Effector memory CD8-positive, alpha-beta T cell (primary cell): ENCODE results near the gene CLTA.
"Not testable (repeated sequence)": the region's sequence is repeated elsewhere in the genome, so short reads cannot be mapped to it uniquely, and the experiment has no call there.

Experiments used
- ATAC-seq: fragments of 150-1000 bp; cut with Tn5 transposase; replicated peaks from 2 replicates; pipeline ENCODE4 v1.10.0; 2021; ENCODE audit warnings: mild to moderate bottlenecking, moderate library complexity
- DNase-seq, 3 experiments: peaks; one replicate each; pipeline ENCODE4 v3.0.0; 2021
- H3K27ac Mint-ChIP-seq, 2 donors: one replicate each; pipeline ENCODE4 v1.8.0; 2022; ENCODE audit warnings: mild to moderate bottlenecking in 2 of 2, mixed read lengths in 2 of 2, moderate library complexity in 2 of 2
- H3K27me3 Mint-ChIP-seq, 2 donors: one replicate each; pipeline ENCODE4 v1.8.0; 2022; ENCODE audit warnings: mixed read lengths in 2 of 2
- H3K36me3 Mint-ChIP-seq: one replicate; pipeline ENCODE4 v1.8.0; 2022; ENCODE audit warnings: mild to moderate bottlenecking, moderate library complexity, mixed read lengths; ENCODE audit not compliant: insufficient read depth
- H3K4me1 Mint-ChIP-seq, 2 donors: one replicate each; pipeline ENCODE4 v1.8.0; 2022; ENCODE audit warnings: low read depth in 2 of 2, mixed read lengths in 2 of 2
- H3K4me3 Mint-ChIP-seq, 2 donors: one replicate each; pipeline ENCODE4 v1.8.0; 2022; ENCODE audit warnings: mild to moderate bottlenecking in 2 of 2, mixed read lengths in 2 of 2, moderate library complexity in 2 of 2
- H3K9me3 Mint-ChIP-seq, 2 donors: one replicate each; pipeline ENCODE4 v1.8.0; 2022; ENCODE audit warnings: mixed read lengths in 2 of 2

The CLTA gene

DNA sequence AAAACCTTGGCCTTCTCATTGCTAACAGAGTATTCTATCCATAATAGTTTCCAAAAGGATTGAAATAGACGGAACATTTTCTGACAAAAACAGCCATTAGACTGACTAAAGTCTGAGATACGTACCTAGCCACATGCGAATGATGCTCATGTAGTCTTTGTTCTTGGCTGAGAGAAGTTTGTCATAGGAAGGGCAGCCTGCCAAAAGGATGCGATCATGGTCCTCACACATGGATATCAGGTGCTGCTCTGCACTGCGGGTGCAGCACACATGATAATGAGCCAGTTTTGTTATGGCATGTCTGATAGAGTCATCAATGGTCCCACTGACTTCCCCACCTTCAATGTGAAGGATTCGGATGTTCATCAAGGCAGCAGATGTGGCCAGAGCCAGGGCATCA, 55.2 kb downstream of the CLTA start:
- DNase-seq = no peak
- Mint-ChIP-seq H3K27me3 (no peaks in the 10 kb centered on the region), H3K4me3 (no peak overlapping the region), H3K4me1 (peaks cover under 1 to 4% of the 10 kb centered on the region in 2 donors), H3K36me3 (peaks cover 64% of the 10 kb centered on the region), H3K9me3 (no peaks in the 10 kb centered on the region), H3K27ac (no peak overlapping the region)
- no peak for ATAC-seq

- DNase-seq = no peak
- ATAC-seq = no peak
- Mint-ChIP-seq H3K36me3 (peaks cover 55% of the 10 kb centered on the region), H3K27ac (peak overlapping the region in 1 of 2 donors; percentile 58), H3K4me1 (peaks cover 4 to 7% of the 10 kb centered on the region in 2 donors), H3K4me3 (no peak overlapping the region), H3K9me3 (no peaks in the 10 kb centered on the region), H3K27me3 (no peaks in the 10 kb centered on the region)
Observed at GRCh38 chr9:36247356-36247755, 56.6 kb downstream of the CLTA start.

DNA sequence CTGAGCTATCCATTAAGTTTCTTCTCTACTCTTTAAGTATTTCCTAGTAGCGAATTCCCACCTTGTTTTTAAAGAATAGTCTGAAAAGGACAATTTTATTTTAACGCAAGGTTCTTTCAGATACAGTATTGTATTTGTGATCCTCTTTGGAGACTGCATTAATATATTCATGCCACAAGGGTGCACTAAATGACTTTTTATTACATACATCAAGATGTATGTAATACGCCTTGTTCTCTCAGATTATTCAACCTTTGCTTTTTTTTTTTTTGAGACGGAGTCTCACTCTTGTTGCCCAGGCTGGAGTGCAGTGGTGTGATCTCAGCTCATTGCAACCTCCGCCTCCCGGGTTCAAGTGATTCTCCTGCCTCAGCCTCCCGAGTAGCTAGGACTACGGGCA, 57.3 kb downstream of the CLTA start:
- H3K4me1 Mint-ChIP-seq, H3K9me3 Mint-ChIP-seq, DNase-seq, H3K27me3 Mint-ChIP-seq, H3K27ac Mint-ChIP-seq, H3K4me3 Mint-ChIP-seq: not testable (repeated sequence)
- peak; percentile 82 for ATAC-seq
- H3K36me3 Mint-ChIP-seq = peaks cover 48% of the 10 kb centered on the region

DNA sequence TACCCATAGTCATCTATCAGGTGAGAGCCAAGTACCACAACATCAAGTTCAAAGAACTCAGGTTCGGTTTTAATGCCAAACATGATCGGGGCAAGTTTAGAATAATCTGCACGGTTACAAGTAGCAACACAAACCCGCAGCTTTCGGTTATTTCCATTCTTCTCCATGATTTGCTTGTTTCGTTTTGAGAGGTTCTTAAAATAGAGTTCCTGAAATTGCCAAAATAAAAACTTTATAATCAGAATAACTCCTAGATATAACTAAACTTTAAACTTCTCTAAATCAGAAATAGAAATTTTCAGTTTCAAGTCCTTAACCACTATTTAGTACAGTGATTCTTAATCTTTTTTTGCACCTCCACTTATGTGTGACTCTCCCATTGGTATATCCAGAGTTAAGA, 58.5 kb downstream of the CLTA start:
- Mint-ChIP-seq H3K4me3 (no peak overlapping the region), H3K27ac (no peak overlapping the region), H3K27me3 (no peaks in the 10 kb centered on the region), H3K9me3 (no peaks in the 10 kb centered on the region), H3K36me3 (peaks cover 42% of the 10 kb centered on the region), H3K4me1 (peaks cover 4 to 7% of the 10 kb centered on the region in 2 donors)
- no peak for ATAC-seq
- DNase-seq = no peak

- Mint-ChIP-seq H3K36me3 (peaks cover 33% of the 10 kb centered on the region), H3K4me3 (no peak overlapping the region), H3K4me1 (peaks cover 4 to 7% of the 10 kb centered on the region in 2 donors), H3K27me3 (no peaks in the 10 kb centered on the region), H3K9me3 (no peaks in the 10 kb centered on the region), H3K27ac (no peak overlapping the region)
- no peak for ATAC-seq
- no peak for DNase-seq
Observed at GRCh38 chr9:36250079-36250478, 59.4 kb downstream of the CLTA start.

DNA sequence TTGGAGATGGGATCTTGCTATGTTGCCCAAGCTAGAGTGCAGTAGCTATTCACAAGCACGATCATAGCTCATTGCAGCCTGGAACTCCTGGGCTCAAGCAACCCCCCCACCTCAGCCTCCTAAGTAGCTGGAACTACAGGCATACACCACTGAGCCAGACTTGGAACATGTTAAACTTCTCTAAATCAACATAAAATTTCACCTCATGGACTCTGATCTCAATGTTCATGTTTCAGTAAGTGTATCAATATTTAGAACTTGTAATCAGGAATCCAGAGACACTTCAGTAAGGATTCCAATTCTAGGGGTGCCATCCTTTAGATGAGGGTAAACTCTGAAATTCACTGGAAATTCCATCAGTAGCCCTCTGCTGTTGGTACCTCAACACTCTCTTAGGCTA, 60.7 kb downstream of the CLTA start:
- Mint-ChIP-seq H3K36me3 (peaks cover 22% of the 10 kb centered on the region), H3K9me3 (no peaks in the 10 kb centered on the region), H3K27ac (peak overlapping the region in 1 of 2 donors; percentile 2), H3K4me3 (no peak overlapping the region), H3K27me3 (no peaks in the 10 kb centered on the region), H3K4me1 (peaks cover 4 to 7% of the 10 kb centered on the region in 2 donors)
- DNase-seq (no peak), ATAC-seq (no peak)

- DNase-seq (peak; percentile 97 to 98 (median 98)), ATAC-seq (peak; percentile 86)
- Mint-ChIP-seq H3K4me1 (peaks cover 0 to 3% of the 10 kb centered on the region in 2 donors), H3K4me3 (peak within 1 kb of the TSS; percentile 95 to 97), H3K36me3 (peaks cover 19% of the 10 kb centered on the region), H3K27me3 (no peaks in the 10 kb centered on the region), H3K9me3 (no peaks in the 10 kb centered on the region), H3K27ac (peak within 1 kb of the TSS; percentile 92 to 93)
Observed at GRCh38 chr9:36258208-36258995, 67.7 kb downstream of the CLTA start, which contains the start of gene GNE. Gene GNE, minus strand, starts transcription at chr9:36258448. Its CDS starts 9,093 bp downstream, at chr9:36249355.

- peaks cover 19% of the 10 kb centered on the region for H3K36me3 Mint-ChIP-seq
- ATAC-seq (no peak), DNase-seq (no peak)
- H3K27me3 Mint-ChIP-seq = no peaks in the 10 kb centered on the region
- peaks cover 0 to 3% of the 10 kb centered on the region in 2 donors for H3K4me1 Mint-ChIP-seq
- peak overlapping the region; percentile 92 to 93 for H3K27ac Mint-ChIP-seq
- no peaks in the 10 kb centered on the region for H3K9me3 Mint-ChIP-seq
- peak overlapping the region; percentile 95 to 97 for H3K4me3 Mint-ChIP-seq
Observed at GRCh38 chr9:36258996-36259533, 68.3 kb downstream of the CLTA start.
